ENCODE data around the gene MRPL10.

The MRPL10 gene

DNA sequence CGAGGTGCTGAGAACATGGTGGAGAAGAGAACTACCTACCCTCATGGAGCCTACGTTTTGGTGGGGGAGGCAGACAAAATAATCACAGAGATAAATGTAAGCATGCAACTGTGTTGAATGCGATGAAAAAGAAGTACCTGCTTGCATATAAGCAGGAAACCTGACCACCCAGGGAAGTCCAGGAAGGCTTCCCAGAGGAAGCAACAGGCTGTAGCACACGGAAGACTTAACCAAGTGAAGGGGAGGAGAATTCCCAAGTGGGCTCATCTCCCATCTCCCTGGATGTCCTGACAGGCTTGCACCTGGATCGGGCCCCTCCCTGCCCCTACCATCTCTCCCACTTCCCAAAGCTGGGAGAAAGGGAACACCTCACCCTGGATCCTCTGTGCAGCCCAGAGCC, 7.7 kb upstream of the MRPL10 start:
- no peak for DNase-seq

DNA sequence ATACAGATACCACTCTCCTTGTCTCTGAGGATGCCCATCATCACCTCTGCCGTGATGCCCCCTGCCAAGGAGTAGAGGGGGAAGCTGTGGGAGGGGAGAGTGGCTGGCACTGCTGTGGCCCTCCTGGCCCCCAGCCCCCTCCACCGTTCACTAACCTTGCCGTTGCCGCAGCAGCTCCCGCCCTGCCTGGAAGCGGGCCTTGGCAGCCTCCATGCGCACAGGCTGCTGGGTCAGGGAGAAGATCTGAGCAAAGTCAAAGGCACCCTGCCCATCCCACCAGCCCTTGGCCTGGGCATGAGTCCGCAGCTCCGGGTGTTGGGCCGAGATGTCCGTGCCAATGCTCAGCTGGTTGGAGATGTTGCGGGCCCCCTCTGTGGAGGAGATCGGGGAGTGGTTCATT, 7.3 kb upstream of the MRPL10 start:
- no peak for DNase-seq

DNA sequence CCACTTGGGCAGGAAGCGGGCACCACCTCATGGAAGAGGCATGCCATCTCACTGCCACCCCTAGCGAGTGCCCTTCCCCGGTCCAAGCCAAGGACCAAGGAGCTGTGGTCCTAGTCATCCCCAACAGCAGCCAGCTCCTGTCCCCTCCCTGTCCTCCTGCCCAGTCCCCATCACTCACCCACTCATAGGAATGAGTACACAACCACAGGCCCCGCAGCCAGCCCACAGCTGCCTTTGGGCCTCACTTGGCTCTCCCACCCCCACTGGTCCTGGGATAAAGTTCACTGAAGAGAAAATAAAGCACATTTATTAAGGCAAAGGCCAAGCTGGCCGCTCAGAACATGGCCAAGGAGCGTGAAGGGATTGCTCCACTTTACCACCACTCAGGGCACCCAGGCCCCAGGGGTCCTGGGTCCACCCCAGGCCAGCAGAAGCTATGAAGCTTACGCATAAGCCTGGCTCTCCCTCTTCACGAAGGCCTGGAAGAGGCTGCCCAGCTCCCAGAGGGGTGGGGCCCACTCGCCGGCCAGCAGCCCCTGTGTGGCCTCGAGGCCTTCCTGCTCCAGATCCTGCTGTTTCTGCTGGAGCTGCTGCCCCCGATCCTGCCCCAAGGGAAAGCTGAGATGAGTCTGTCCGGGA, 6.2 kb upstream of the MRPL10 start:
- no peak for DNase-seq

DNA sequence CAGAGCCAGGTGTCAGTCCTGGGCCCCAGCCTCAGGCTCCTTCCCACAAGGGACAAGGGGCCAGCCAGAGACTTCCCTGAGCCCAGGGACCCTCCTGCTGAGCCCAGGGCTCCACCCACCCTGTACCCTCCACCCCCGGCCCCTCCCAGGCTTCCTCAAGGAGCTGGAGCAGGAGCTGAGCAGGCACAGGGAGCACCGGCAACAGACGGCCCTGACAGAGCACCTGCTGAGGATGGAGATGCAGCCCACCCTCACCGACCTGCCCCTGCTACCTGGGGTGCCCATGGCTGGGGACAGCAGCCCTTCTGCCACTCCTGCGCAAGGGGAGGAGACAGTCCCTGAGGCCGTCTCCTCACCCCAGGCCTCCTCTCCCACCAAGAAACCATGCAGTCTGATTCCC, 5.3 kb upstream of the MRPL10 start:
- no peak for DNase-seq

DNA sequence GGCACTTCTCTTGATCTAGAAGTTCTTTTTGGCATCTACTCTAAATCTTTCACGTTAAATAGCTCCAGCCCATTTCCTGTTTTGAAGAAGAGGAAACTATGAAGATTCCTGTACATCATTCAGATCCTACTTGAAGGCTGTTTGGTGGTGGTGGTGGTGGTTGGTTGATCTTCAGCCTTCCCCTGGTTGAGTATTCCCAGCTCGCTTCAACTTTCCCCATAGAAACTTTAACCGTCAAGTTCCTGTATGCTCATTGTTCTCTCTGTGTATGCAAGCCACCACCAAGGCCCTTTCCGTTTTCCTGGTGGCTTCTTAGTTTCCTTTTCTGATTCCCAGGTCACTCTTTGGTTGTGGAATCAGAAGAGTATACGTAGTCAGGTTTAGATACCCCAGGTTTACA, 3.4 kb upstream of the MRPL10 start:
- DNase-seq: no peak

DNA sequence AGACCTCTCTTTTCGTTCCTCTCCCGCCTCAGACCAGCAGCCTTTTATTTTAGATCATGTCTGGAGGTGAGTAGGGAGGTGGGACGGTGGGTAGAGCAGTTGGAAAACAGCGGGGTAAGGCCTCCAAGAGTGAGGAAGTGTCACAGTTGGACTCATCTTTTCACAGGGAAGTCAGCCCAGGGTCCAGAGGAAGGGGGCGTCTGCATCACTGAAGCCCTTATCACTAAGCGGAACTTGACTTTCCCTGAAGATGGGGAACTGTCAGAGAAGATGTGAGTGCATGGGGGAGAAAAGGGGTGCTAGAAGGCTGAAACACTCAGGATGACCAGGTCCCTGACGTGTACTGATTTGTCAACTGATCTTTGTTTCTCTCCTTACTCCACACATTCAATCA, 590 bp upstream of the MRPL10 start:
- no peak for DNase-seq

DNA sequence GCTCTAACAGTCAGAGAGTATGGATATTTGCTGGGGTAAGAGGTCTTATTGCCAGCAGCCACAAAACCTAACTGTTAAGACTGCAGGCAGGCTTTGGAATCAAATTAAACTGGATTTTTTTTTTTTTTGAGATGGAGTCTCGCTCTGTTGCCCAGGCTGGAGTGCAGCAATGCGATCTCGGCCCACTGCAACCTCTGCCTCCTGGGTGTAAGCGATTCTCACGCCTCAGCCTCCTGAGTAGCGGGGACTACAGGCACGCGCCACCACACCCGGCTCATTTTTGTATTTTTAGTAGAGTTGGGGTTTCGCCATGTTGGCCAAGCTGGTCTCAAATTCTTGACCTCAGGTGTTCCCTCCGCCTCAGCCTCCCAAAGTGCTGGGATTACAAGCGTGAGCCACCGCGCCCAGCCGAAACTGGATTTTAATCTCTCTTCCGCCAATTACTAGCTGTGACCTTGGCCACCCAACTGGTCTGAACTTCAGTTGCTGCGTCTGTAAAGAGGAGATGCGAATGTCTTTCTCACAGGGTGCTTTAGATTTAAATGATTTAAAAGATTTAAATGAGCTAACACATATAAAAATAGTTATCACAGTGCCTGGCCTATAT, 842 bp downstream of the MRPL10 start:
- DNase-seq: no peak

DNA sequence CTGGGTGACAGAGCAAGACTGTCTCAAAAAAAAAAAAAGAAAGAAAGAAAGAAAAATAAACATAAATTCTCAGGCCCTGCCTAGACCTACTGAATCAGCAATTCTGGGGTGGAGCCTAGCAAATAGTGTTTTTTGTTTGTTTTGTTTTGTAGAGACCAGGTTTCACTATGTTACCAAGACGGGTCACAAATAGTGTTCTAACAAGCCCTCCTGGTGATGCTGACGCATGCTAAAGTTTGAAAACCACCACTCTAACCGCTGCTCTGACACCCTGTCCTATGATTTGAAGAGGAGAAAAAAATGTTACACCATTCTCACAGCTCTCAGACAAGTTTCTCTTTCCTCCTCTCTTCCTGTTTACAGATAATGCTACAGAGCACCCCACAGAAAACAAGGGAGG, 1.5 kb downstream of the MRPL10 start:
- no peak for DNase-seq

DNA sequence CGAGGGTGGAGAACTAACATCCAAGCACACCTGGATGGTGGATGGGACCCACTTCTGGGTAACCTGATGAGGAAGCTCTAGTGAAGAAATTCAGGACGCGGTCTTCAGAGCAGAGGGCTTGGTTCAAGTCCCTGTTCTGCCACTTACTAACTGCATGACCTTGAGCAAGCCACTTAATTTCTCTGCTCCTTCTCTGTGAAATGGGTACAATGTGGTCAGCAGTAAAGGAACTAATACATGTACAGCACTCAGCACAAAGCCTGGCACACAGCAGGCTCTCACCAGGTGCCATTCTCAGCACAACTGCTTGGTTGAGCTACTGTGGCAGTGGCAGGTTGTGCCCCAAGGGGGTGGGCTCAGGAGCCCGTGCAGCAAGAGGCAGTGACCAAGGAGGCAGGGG, 7.8 kb downstream of the MRPL10 start:
- no peak for DNase-seq

DNA sequence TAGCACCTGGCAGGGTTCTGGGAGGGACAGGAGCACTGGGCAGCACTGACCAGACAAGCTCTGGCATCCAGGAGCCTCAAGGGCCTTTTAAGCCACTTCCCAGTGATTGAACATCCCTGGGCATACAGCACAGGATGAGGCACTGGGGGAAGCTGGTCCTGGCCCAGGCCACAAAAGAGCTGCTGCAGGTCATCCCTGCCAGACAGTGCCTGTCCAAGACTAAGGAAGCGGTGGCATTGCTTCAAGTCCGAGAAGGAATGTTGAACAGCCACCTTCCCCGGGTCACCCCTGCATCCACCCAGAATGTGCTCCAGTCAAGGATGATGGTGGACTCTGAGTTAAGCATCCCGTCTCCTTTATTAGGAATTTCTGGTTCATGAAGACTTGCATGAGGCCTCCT, 8.6 kb downstream of the MRPL10 start:
- DNase-seq: no peak

DNA sequence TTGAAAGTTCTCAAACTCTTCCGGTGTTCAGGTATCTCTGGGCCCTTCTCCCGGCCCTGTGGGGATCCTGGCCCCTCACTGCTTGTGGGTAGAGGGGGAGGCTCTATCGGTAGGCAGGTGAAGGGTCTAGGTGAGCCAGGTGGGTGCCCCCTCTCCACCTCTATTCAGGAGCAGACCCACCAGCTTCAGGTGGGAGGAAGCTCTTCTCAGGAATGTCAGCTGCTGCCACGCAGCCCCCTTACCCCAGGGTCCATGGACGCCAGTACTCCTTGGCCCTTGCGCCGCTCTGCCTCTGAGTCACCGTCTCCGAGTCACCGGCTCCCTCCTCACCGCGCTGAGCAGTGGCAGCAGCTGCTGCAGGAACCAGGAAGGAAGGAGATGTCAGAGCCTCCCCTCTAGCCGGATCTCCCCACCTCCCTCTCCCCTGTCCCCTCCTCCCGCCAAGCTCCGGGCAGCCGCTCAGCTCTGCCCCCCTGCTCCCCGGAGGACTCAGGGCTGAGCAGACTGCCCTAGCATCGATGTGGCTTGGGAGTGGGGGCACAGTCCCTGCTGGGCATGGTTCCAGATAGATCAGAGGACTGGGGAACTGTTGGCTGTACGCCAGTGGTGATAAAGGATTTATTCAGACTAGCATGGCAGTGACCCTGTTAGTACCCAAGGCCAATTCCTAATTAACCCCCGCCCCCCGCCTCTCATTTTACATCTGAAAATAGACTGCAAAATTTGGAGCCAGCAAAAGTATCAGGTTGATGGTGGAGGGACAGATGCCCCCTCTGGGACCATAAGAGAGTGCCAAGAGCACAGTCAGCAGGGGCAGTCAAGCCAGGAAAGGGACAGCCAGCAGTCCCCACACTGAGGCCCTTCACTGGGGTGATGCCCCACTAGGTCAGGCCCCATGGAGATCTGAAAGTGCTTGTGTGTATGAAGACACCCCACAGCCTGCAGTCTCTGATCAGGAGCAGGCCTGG, 9.6 kb downstream of the MRPL10 start, which contains the start of gene OSBPL7:
TSS of gene OSBPL7 (minus strand) at position 371 of the 968 bp plus-strand sequence. CDS start 1,516 bp downstream, outside the sequence.
- peak; percentile 65 for DNase-seq

DNA sequence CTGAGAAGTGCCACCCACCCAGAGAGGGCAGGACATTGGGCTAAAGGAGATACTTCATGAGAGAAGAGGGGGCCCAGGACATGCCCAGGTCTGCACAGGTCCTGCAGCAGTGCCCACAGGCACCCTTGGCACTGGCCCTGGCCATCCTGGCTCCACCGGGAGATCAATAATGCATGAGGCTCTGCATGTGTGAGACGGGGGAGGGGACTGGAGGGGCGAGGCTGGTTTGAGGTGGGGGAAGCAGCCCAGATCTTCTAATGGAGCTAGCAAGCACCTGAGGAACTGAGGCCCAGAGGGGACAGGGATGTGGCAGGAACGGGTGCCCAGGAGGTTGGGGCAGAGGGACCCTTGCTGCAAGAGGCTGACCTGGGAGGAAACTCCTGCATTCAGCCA, 10.3 kb downstream of the MRPL10 start:
- DNase-seq: no peak

DNA sequence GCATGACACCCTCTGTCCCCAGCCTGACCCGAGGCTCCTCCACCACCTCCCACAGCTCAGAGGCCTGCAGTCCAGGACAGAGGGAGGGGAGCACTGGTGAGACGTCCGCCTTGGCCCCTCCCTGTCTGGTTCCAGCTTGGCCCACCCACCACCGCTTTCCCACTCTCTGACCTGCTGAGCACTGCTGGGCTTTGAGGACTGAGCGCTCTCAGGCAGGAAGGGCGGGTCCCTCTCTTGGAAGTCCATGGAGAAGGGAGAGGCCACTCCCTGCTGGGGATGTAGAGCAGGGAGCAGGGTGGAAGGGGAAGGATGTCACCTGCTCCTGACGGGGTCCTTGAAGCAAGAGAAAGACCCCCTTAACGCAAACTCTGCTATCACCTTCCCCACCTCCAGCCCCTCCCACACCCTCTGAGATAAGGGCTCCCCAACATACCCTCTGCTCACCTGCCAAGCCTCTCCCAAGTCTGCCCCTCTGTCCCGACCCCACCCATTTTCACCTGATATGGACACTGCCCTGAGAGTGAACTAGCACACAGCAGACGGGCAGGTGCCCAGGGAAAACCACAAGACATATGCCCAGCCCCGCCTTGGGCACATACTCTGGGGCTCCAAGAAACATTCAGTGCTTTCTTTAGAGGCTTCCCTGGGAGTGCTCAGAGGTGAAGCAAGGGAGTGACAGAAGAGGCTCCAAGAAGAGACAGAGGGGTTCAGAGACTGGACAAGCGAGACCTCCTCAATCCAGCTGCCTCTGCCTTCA, 11.1 kb downstream of the MRPL10 start:
- no peak for DNase-seq

DNA sequence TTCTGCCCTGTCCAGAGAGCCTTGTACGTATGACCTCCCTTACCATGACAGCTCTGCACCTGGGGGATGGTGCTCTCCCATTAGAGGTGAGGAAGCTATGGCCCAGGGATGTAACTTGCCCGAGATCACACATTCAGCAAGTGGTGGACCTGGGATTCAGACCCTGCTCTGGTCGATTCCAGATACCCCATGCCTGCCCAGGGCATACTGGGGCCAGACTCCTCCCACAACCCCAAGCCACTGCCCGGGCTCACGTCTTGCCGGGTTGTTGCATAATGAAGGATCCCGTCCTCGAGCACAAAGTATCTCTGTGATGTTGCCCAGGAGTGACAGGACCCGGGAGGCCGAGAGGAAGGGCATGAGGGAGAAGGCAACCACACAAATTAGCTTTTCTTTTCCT, 11.9 kb downstream of the MRPL10 start:
- DNase-seq: no peak

DNA sequence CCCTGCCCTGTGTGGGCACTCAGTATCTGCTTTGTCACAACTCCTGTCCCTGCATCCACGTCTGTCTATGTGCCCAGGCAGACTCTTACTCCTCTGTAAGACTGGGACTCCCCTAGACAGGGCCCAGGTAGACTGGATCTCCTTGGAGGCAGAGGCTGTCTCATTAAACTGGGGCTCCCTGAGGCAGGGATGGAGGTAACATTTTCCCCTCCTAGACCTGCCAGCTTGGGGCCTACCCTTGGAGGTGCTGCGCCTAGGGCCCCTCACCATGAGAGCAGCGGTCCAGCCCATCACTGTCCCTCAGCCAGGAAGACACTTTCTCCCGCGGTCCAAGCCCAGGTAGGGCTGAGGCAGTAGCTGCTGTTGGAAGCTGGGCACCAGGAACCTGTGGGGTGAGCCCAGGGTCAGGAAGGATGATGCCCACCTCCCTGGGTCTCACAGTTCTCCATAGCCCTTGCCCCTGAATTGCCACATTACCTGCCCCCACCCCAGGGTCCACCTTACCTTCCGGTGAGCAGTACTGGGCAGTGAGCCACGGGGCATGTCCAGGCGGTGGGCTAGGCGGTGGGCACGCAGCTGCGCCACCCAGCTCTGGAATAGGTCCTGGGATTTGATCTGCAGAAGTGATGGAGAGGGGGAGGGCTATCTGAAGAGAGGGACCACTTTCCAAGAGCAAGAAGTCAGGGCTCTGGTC, 13.2 kb downstream of the MRPL10 start:
- DNase-seq: no peak

DNA sequence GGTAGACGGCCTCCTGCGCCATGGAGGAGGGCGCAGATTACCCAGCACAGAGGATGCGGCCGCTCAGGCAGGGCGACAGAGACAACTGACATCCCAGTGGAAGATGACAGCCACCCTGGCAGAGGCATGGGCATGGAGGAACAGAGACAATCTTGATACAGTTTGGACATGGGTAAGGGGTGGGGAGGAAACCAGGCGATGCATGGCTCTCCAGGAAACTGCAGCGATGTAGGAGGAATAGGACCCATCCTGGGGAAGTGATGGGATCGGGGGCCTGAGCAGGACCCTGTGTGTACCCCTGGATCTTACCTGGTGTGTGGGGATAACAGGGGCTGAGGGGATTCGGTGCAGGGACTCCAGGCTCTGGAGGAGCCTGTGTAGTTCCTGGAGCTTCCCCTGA, 14.4 kb downstream of the MRPL10 start:
- DNase-seq: no peak

DNA sequence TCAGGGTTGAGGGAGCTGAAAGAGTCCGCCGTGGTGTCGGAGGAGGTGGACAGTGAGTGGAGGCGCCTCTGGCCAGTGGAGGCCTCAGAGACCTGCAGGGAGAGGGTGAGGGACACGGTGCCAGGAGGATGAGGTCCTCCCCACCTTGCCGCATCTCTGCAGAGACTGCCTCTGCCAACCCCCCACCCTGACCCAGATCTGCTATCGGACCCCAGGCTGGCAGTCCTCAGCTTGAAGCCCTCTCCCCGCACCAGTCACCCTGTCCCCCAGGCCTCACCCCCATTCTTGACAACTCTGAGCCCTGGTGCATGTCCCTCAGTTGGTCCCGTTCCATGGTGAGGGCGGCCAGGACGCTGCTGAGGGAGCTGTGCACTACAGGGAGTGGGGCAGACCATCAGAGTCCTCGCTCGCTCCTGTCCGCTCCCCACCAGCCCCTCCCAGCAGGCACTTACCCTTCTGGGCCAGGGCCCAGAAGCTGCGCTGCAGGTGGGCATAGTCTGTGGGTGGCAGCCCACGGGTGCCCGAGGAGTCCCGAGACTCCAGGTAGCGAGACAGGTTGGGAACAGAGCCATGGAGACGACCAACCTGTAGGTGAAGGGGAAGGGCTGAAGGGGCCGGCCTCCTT, 15.1 kb downstream of the MRPL10 start:
- DNase-seq: no peak

DNA sequence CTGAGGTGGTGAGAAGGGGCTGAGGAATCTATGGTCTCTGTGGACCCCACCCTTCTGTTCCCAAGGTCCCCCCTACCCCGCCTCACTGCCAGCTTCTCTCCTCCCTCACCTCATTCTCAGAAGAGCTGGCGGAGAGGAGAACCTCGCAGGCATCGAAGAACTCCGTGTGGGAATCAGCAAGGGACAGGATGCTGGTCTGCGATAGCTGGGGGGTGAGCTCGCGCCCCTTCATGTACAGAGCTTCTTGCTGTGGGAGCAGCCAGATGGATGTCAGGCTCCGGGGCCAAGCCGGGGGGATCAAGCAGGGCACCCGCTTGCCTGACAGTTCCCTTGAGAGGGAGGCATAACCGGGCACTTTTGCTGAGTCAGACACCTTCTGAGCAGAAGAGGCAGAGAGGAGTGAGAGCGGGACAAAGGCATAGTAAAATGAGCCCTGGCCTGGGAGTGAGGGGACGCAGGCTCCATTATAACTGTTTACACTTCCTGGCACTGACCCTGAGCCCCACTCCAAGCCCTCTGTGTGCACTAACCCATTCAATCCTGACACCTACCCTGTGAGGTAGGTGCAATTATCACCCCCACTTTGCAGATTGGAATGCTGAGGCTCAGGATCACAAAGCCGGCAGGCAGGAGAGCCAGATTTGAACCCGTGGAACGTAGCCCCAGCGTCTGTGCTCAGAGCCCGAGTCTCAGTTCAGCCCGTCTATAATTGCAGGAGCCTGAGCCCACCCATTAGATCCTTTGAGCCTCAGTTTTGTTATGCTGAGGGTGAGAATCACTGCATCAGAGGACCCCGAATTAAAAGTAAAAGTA, 16.0 kb downstream of the MRPL10 start:
- DNase-seq: no peak

DNA sequence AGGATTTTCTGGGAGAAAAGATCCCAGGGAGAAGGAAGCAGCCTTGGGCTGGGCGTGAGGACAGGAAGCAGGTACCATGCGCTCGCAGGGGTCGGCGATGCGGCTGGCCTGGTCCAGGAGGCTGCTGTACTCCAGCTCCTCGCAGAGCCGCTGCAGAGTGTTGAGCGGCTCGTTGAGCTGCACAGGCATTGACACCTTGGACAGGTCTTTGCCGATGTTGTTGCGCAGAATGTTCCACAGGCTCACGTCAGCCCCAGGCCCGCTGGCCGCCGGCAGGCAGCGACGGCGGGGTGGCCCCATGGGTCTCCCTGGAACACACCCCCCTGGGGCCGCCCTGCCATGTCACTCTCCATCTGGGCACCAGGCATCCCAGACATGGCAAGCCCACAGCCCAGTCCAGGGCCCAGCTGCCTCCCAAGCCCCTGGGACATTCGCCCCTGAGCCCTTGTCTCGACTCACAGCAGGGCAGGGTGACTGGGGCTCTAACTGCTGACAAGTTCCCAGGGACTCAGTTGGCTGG, 17.8 kb downstream of the MRPL10 start:
- DNase-seq: no peak

DNA sequence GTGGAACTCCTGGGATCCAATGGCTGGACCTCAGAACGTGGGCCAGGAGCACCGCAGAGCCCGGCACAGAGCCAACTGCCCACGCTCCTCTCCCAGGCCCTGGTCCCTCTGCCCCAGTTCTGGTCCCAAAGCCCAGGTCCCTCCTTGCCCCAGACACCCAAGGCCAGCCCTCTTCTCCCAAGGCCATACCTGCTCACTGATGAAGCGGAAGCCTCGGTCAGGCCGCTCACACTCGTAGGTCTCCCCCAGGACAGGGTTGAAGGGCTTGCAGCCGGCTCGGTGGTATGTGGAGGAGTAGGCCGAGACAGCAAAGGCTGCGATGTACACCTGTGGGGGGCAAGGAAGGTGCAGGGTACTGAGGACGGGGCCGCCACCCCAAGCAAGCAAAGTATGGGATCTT, 18.3 kb downstream of the MRPL10 start:
- no peak for DNase-seq

Data from NCI-H1694 treated with DMSO at 0.1 percent for 48 hours (cell line).